Fibroblast of lung (primary cell): ENCODE results near the gene COPS4.

ENCODE experiments used
- CTCF ChIP-seq, 2 donors: IDR thresholded peaks in 1 of 2; conservative IDR thresholded peaks in 1 of 2; 1 replicate in 1 of 2; 2 replicates in 1 of 2; pipeline ENCODE4 v1.5.1; 2011 to 2012; ENCODE audit warnings: low read length in 2 of 2, control low read depth in 1 of 2, inconsistent platforms in 1 of 2, low read depth in 1 of 2, mild to moderate bottlenecking in 1 of 2
- EZH2 ChIP-seq: IDR thresholded peaks from 2 replicates; pipeline ENCODE4 v1.5.1; 2012; ENCODE audit warnings: low read length, control low read depth, mild to moderate bottlenecking; ENCODE audit errors: missing control alignments

- TF ChIP-seq CTCF (conservative IDR thresholded peaks at IDR 0.05 in 1 of 2, IDR thresholded peaks at IDR 0.05 in 1 of 2; ENCODE audit: low read depth in 1 of 2, low read length in 2 of 2) (no peak), EZH2 (no peak)
Observed at GRCh38 chr4:83065266-83065665, 30.3 kb downstream of the COPS4 start.
